NCI-H2081 treated with DMSO at 0.1 percent for 48 hours (cell line): Measurements from ENCODE around the gene ALOX15.
"Not testable (repeated sequence)": the region's sequence is repeated elsewhere in the genome, so short reads cannot be mapped to it uniquely, and the experiment has no call there.

Experiments
- DNase-seq: peaks from one replicate; lab custom pipeline; 2025; lab: John Stamatoyannopoulos, UW

Gene ALOX15

DNA sequence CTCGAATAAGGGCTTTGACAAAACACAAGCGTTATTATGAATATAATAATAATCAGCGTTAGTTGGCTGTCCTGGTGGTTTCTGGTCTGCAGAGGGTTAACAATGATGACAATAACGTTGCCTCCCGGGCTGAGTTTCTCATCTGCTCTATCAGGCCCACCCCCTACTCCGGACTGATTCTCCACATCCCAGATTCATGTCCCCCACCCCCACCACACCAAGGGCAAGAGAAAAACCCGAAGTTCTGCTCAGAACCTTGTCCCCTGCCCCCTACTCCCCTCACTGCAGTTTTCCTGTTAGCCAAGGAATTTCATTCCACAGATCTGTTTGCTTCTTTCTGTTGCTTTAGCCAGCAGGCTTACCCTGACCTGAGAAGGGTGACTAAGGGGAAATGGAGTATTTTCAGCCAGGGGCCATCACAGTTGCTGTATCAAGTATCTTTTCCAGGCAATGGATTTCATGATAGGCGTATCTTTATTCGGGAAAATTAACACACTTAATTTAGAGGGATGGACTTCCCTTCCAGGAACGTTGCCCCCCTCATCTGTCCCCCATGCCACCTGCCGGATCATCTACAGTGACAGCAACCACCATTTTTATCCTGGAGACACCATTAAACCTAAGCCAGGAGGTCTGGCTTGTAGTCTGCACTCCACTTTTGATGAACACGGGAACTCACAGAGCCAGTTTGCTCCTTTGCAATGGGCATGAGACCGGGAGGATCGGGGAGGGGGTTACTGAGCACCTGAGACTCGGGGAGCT is 23.7 kb downstream of the ALOX15 start:
- DNase-seq, result no peak

- DNase-seq, result no peak
These were observed 24.4 kb downstream of the ALOX15 start for GRCh38 chr17:4617090-4617489.

DNA sequence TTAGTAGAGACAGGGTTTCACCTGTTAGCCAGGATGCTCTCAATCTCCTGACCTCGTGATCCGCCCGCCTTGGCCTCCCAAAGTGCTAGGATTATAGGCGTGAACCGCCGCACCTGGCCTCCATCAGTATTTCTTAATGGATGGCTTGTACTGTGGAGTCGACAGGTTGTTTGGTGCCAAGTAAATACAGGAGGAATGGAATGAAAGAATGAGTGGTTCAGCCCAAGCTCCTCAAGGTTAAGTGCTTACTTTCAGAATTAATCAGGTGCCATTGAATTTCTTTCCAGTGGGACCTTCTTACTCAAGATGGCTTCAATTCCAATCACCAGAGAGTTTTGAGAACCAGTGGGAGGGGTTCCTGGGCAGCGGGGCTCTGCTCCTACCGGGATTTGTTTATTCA is 25.0 kb downstream of the ALOX15 start:
- DNase-seq, result no peak

DNA sequence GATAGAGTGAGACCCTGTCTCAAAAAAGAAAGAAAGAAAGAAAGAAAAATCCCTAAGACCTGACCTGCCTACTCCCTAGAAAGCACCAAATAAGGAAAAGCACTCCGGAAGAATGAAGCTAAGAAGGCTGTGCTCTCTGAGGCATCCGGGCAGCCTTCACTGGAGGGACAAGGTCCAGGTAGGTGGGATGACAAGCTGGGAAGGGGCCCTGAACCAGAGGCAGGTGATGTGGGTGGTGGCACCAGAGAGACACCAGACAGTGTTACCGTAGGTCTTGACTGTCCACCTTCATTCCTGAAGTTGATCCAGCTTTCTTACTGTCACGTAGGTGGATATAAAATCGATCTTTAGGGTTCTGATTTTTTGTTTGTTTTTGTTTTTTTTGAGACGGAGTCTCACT is 30.8 kb downstream of the ALOX15 start:
- no peak for DNase-seq

- no peak for DNase-seq
These were observed 31.3 kb downstream of the ALOX15 start for GRCh38 chr17:4610162-4610561.

GRCh38 chr17:4609761-4610160 is 31.7 kb downstream of the ALOX15 start:
- no peak for DNase-seq

GRCh38 chr17:4607773-4608187 is 33.7 kb downstream of the ALOX15 start:
- no peak for DNase-seq

GRCh38 chr17:4607261-4607741 is 34.2 kb downstream of the ALOX15 start:
- no peak for DNase-seq

GRCh38 chr17:4605826-4606225 is 35.7 kb downstream of the ALOX15 start:
- no peak for DNase-seq

DNA sequence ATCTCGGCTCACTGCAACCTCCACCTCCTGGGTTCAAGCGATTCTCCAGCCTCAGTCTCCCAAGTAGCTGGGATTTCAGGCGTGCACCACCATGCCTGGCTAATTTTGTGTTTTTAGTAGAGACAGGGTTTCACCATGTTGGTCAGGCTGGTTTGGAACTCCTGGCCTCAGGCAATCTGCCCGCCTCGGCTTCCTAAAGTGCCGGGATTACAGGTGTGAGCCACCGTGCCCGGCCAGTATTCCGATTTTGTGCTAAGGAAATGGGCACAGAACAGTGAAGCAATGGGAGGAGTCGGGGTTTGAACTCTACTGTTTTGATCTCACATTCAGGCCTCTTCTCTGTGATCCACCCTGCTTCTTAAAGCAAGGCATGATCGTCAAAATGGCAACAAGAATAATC is 36.7 kb downstream of the ALOX15 start:
- not testable (repeated sequence) for DNase-seq

- DNase-seq, result peak; percentile 20
These were observed 37.3 kb downstream of the ALOX15 start for GRCh38 chr17:4604111-4604644.

GRCh38 chr17:4602041-4602440 is 39.4 kb downstream of the ALOX15 start:
- DNase-seq, result no peak

- no peak for DNase-seq
These were observed 40.2 kb downstream of the ALOX15 start for GRCh38 chr17:4601326-4601725.

- no peak for DNase-seq
These were observed 40.9 kb downstream of the ALOX15 start for GRCh38 chr17:4600563-4600962.

DNA sequence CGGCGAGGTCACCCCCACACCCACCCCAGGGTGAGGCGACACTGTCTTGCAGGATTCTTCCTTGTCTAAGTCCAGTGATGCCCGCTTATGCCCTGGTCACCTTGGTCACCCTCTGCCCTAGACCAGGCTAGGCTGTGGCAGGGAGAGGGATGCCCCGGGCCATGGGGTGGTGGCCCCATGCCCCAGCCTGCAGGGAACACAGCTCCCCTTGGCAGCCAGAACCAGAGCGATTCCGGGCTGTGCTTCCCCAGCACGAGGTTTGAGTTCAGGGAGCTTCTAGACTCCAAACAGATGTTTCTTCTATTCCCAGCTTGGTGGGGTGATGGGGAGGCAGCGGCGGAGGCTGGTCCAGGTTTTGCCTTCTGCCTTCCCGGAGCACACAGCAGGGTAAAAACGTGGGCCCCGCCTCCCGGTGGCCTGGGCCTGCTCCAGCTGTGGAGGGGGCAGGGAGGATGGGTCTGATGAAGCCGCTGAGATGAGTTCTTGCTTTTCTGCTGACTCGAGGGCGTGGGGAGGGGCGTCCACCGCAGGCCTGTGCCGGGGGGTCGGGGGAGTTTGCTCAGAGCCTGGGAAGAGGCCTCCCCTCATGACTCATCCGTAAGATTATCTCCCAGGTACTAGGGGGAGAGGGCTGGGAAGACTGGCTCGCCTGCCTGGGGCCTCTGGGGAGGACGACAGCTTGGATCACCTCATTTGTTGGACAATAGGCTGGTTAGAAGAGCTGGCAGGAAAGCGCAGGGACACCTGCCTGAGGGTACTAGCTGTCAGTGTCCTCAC is 41.8 kb downstream of the ALOX15 start:
- no peak for DNase-seq

DNA sequence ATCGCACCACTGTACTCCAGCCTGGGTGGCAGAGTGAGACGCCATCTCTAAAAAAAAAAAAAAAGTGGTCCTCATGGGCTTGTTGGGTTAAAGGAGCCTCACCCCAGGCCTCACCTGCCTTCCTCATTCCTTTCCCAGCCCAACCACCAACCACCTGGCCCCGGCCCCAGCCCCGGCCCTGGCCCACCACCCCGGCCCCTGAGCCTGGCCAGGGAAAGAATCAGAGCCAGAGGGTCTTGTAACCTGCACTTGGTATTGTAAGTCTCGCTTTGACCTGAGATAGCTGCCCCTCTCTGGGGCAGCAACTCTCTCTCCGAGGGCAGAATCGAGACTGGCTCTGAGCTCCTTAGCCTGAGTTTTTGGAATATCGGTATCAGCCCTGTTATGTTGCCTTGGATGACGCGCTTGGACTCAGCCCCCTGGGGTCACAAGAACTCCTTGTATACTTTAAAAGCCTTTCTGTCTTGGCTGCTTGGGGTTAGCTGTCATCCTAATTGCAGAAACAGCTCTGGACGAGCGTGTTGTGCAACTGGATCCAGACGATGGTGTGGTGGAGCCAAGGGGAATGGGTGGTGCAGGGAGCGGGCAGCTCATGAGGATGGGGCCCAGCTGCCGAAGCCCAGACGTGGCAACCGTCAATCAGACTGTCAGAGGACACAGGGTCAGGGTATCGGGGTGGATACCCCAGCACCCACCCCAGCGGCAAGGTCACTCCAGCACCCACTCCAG is 42.5 kb downstream of the ALOX15 start:
- no peak for DNase-seq

DNA sequence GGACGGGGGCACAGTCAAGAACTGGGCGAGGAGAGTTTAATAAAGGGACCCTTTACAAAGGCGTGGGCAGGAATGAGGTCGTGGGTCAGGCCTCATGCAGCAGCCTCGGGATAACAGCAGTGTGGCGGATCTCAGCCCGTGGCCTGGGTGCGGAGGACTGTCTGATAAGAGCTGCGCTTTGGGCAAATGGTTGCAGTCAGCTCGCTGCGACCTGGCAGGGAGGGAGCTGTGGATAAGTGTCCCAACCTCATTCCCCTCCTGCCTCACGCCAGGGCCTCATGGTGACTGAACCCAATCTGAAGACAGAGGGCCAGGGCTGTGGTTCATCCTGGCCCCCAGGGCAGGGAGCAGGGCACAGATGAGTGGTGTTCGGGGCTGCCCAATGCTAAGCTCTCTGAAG is 43.5 kb downstream of the ALOX15 start:
- DNase-seq, result no peak

DNA sequence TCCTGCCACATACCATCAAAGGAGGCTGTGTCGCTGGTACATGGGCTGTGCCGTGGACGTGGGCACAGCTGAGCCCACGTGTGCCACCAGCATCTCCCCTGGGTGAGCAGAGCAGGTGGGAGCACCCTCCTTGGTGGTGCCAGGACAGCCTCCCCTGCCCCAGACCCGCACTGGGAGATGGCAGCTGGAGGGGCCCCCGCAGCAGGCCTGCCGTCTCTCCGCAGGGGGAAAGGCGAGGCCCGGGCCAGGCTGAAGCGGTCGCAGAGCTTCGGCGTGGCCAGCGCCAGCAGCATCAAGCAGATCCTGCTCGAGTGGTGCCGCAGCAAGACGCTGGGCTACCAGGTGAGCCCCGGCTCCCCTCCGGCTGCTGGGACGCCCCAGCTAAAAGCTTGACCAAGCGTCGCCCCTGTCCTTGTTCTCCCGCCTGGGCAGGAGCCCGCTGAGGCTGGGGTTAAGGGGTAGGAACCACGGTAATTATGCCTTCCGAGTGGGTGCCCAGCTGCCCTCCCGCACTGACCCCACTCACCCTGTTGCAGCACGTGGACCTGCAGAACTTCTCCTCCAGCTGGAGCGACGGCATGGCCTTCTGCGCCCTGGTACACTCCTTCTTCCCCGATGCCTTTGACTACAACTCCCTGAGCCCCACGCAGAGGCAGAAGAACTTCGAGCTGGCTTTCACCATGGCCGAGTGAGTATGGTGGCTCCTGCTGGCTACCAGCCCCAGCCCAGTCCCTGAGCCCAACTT is 44.7 kb downstream of the ALOX15 start:
- no peak for DNase-seq

- DNase-seq, result not testable (repeated sequence)
These were observed 45.7 kb downstream of the ALOX15 start for GRCh38 chr17:4595685-4596342.

- no peak for DNase-seq
These were observed 46.4 kb downstream of the ALOX15 start for GRCh38 chr17:4594931-4595684.
